ENCODE results near the gene GPR15LG. TPM values are rescaled to one million over a fixed set of nuclear protein-coding genes. Genes with fewer than 3 reads are reported as not detected.

Gene GPR15LG
- total and polyA plus RNA-seq, 2 donors (not counting 3 experiments of a cell fraction or from before 2014, with no cell fraction given): not detected

- POLR2A ChIA-PET: no interaction called here
- no peaks in the 10 kb centered on the region for H3K4me1 ChIP-seq (ENCODE audit: control insufficient read depth, extremely low read depth, insufficient read depth, low read length)
- no peak overlapping the region for H3K4me2 ChIP-seq (ENCODE audit: insufficient read depth, low read length)
- H2AFZ ChIP-seq (ENCODE audit: low read depth, low read length): no peak overlapping the region
- no peak overlapping the region for H3K4me3 ChIP-seq (replicated peaks in 1 of 3; ENCODE audit: insufficient read depth in 1 of 3, low read depth in 1 of 3, low read length in 3 of 3)
- DNase-seq (ENCODE audit: low read depth, low spot score) (no peak), FAIRE-seq (no peak)
- H3K27ac ChIP-seq (ENCODE audit: insufficient read depth, low read depth, low read length): no peak overlapping the region
- intact Hi-C loops (cut with micrococcal nuclease) (no loop called here), dilution Hi-C loops (cut with MboI; ENCODE audit: extremely low pct_ligation_motif_present, low sequenced_read_pairs) (no loop called here)
- no peaks in the 10 kb centered on the region for H3K79me2 ChIP-seq (ENCODE audit: control insufficient read depth, insufficient read depth, low read length)
- no peaks in the 10 kb centered on the region for H3K9me1 ChIP-seq (replicated peaks; ENCODE audit: control insufficient read depth, extremely low read depth, insufficient read depth, low read length)
- no peaks in the 10 kb centered on the region for H3K9me3 ChIP-seq (replicated peaks; ENCODE audit: control insufficient read depth, insufficient read depth, low read length)
- no peaks in the 10 kb centered on the region for H3K27me3 ChIP-seq (ENCODE audit: control insufficient read depth in 2 of 2, insufficient read depth in 2 of 2, low read length in 2 of 2)
- H4K20me1 ChIP-seq (replicated peaks; ENCODE audit: control insufficient read depth, extremely low read depth, insufficient read depth, low read length): no peaks in the 10 kb centered on the region
- H3K9ac ChIP-seq (replicated peaks; ENCODE audit: extremely low read depth, insufficient read depth, low read length): no peak overlapping the region
- CTCF ChIA-PET: no interaction called here
- no TSS peak for BruUV-seq (replicated peaks)
- H3K36me3 ChIP-seq (ENCODE audit: control insufficient read depth in 2 of 2, extremely low read depth in 1 of 2, insufficient read depth in 2 of 2, low read length in 2 of 2): no peaks in the 10 kb centered on the region
- TF ChIP-seq JUN (IDR thresholded peaks at IDR 0.05; ENCODE audit: borderline replicate concordance, insufficient read depth, insufficient read length, low read depth) (no peak), GATA2 (IDR thresholded peaks at IDR 0.05; ENCODE audit: insufficient read depth, insufficient read length, low read depth, low read length) (no peak), POLR2A (IDR thresholded peaks at IDR 0.05; ENCODE audit: low read depth, low read length) (no peak), EZH2 (IDR thresholded peaks at IDR 0.05; ENCODE audit: borderline replicate concordance, low read depth, low read length, severe bottlenecking) (no peak), MYC (IDR thresholded peaks at IDR 0.05; ENCODE audit: low read depth, low read length) (no peak), CTCF (IDR thresholded peaks at IDR 0.05; ENCODE audit: extremely low read depth in 1 of 2, insufficient read depth in 1 of 2, low read depth in 1 of 2, low read length in 2 of 2) (no peak), POLR2AphosphoS5 (IDR thresholded peaks at IDR 0.05; ENCODE audit: insufficient read depth, low read depth, low read length) (no peak), FOS (IDR thresholded peaks at IDR 0.05; ENCODE audit: borderline replicate concordance, insufficient read depth, low read length) (no peak), MAX (IDR thresholded peaks at IDR 0.05; ENCODE audit: insufficient read depth, insufficient read length) (no peak)
These were observed 8.0 kb downstream of the GPR15LG start for GRCh38 chr10:84181631-84182030.

All from endothelial cell of umbilical vein (primary cell).